Activated naive CD4-positive, alpha-beta T cell treated with anti-CD3 and anti-CD28 coated beads for 36 hours (primary cell): ENCODE results near the gene EFTUD2. TPM values are rescaled to one million over a fixed set of nuclear protein-coding genes. Genes with fewer than 3 reads are reported as not detected.

ENCODE experiments used
- CTCF ChIA-PET: fragments of 350-600 bp; sonication (Branson Sonifier 250); formaldehyde crosslinking; loops from one replicate; lab custom pipeline; 2021; ENCODE audit warnings: antibody characterized with exemption; lab: Charles Lee
- DNase-seq: peaks from one replicate; pipeline ENCODE4 v3.0.0-alpha.2; 2020
- H3K27ac Mint-ChIP-seq: one replicate; pipeline ENCODE4 v1.8.0; 2021; ENCODE audit warnings: mild to moderate bottlenecking, mixed read lengths
- H3K27me3 Mint-ChIP-seq: one replicate; pipeline ENCODE4 v1.8.0; 2021; ENCODE audit warnings: low read depth, mixed read lengths
- H3K36me3 Mint-ChIP-seq: one replicate; pipeline ENCODE4 v1.8.0; 2021; ENCODE audit warnings: low read depth, mixed read lengths
- H3K4me1 Mint-ChIP-seq: one replicate; pipeline ENCODE4 v1.8.0; 2021; ENCODE audit warnings: low read depth, mixed read lengths
- H3K4me3 Mint-ChIP-seq: one replicate; pipeline ENCODE4 v1.8.0; 2021; ENCODE audit warnings: mild to moderate bottlenecking, moderate library complexity, mixed read lengths
- H3K9me3 Mint-ChIP-seq: one replicate; pipeline ENCODE4 v1.8.0; 2021; ENCODE audit warnings: mixed read lengths
- intact Hi-C: fragments of 100-400 bp; cut with micrococcal nuclease; formaldehyde crosslinking; loops from one replicate; pipeline ENCODE4 v1.15.1; 2023
- total RNA-seq, 2 experiments: library from RNA; stranded (reverse); gene quantifications; one replicate each; pipeline ENCODE4 v1.2.3, GENCODE V29; 2021

The EFTUD2 gene
- total RNA-seq, 2 experiments from 2014 or later = 170 to 176 TPM

- no peak overlapping the region for H3K4me3 Mint-ChIP-seq
- no peaks in the 10 kb centered on the region for H3K4me1 Mint-ChIP-seq
- intact Hi-C loops = no loop called here
- no peaks in the 10 kb centered on the region for H3K9me3 Mint-ChIP-seq
- peaks cover 43% of the 10 kb centered on the region for H3K36me3 Mint-ChIP-seq
- H3K27me3 Mint-ChIP-seq = no peaks in the 10 kb centered on the region
- CTCF ChIA-PET = interaction anchor here (0.7 to 1.3 kb wide), 2 partner anchors 12 to 89 kb away, joined by 3 to 6 read pairs; no protein-coding TSS in a partner anchor
- DNase-seq = no peak
- H3K27ac Mint-ChIP-seq = no peak overlapping the region
These were observed 33.5 kb upstream of the EFTUD2 start for GRCh38 chr17:44932787-44933097.

- H3K4me1 Mint-ChIP-seq = no peaks in the 10 kb centered on the region
- H3K27ac Mint-ChIP-seq = no peak overlapping the region
- peaks cover 46% of the 10 kb centered on the region for H3K36me3 Mint-ChIP-seq
- intact Hi-C loops = no loop called here
- CTCF ChIA-PET = interaction anchor here (1.3 kb wide), 1 partner anchor 12 kb away, joined by 6 read pairs; no protein-coding TSS in a partner anchor
- H3K9me3 Mint-ChIP-seq = no peaks in the 10 kb centered on the region
- no peak overlapping the region for H3K4me3 Mint-ChIP-seq
- no peaks in the 10 kb centered on the region for H3K27me3 Mint-ChIP-seq
- DNase-seq = no peak
These were observed 33.0 kb upstream of the EFTUD2 start for GRCh38 chr17:44932096-44932786.

- Mint-ChIP-seq H3K27ac (no peak overlapping the region), H3K27me3 (no peaks in the 10 kb centered on the region), H3K4me1 (no peaks in the 10 kb centered on the region), H3K4me3 (no peak overlapping the region), H3K36me3 (peaks cover 47% of the 10 kb centered on the region), H3K9me3 (no peaks in the 10 kb centered on the region)
- CTCF ChIA-PET = interaction anchor here (1.1 to 1.3 kb wide), 2 partner anchors 9 to 11 kb away, joined by 3 to 6 read pairs; no protein-coding TSS in a partner anchor
- intact Hi-C loops = no loop called here
- no peak for DNase-seq
These were observed 32.1 kb upstream of the EFTUD2 start for GRCh38 chr17:44931376-44931775.

GRCh38 chr17:44930667-44931066 is 31.4 kb upstream of the EFTUD2 start:
- H3K36me3 Mint-ChIP-seq = peaks cover 49% of the 10 kb centered on the region
- no peak overlapping the region for H3K4me3 Mint-ChIP-seq
- CTCF ChIA-PET = interaction anchor here (0.9 to 1.1 kb wide), 2 partner anchors 8 to 90 kb away, joined by 3 read pairs; no protein-coding TSS in a partner anchor
- no peak overlapping the region for H3K27ac Mint-ChIP-seq
- no peaks in the 10 kb centered on the region for H3K9me3 Mint-ChIP-seq
- no peaks in the 10 kb centered on the region for H3K4me1 Mint-ChIP-seq
- H3K27me3 Mint-ChIP-seq = no peaks in the 10 kb centered on the region
- intact Hi-C loops = no loop called here
- DNase-seq = no peak

- intact Hi-C loops = no loop called here
- CTCF ChIA-PET = no interaction called here
- no peaks in the 10 kb centered on the region for H3K9me3 Mint-ChIP-seq
- DNase-seq = peak; percentile 2
- H3K4me1 Mint-ChIP-seq = no peaks in the 10 kb centered on the region
- no peak overlapping the region for H3K4me3 Mint-ChIP-seq
- H3K27ac Mint-ChIP-seq = no peak overlapping the region
- H3K36me3 Mint-ChIP-seq = peaks cover 45% of the 10 kb centered on the region
- H3K27me3 Mint-ChIP-seq = no peaks in the 10 kb centered on the region
These were observed 29.9 kb upstream of the EFTUD2 start for GRCh38 chr17:44928950-44929720.

GRCh38 chr17:44928136-44928535 is 28.9 kb upstream of the EFTUD2 start:
- H3K36me3 Mint-ChIP-seq = peaks cover 40% of the 10 kb centered on the region
- no peaks in the 10 kb centered on the region for H3K9me3 Mint-ChIP-seq
- no peaks in the 10 kb centered on the region for H3K4me1 Mint-ChIP-seq
- H3K4me3 Mint-ChIP-seq = no peak overlapping the region
- peak; percentile 2 for DNase-seq
- no peak overlapping the region for H3K27ac Mint-ChIP-seq
- intact Hi-C loops = no loop called here
- CTCF ChIA-PET = no interaction called here
- H3K27me3 Mint-ChIP-seq = peaks cover 4% of the 10 kb centered on the region

- Mint-ChIP-seq H3K27ac (no peak overlapping the region), H3K36me3 (peaks cover 40% of the 10 kb centered on the region), H3K27me3 (peaks cover 6% of the 10 kb centered on the region), H3K4me1 (no peaks in the 10 kb centered on the region), H3K4me3 (no peak overlapping the region), H3K9me3 (no peaks in the 10 kb centered on the region)
- CTCF ChIA-PET = no interaction called here
- peak; percentile 5 for DNase-seq
- intact Hi-C loops = no loop called here
These were observed 28.5 kb upstream of the EFTUD2 start for GRCh38 chr17:44927696-44928095.

- Mint-ChIP-seq H3K4me3 (no peak overlapping the region), H3K27me3 (peaks cover 6% of the 10 kb centered on the region), H3K36me3 (peaks cover 37% of the 10 kb centered on the region), H3K4me1 (no peaks in the 10 kb centered on the region), H3K9me3 (no peaks in the 10 kb centered on the region), H3K27ac (no peak overlapping the region)
- peak; percentile 3 for DNase-seq
- CTCF ChIA-PET = interaction anchor here (2.8 kb wide), 1 partner anchor 93 kb away, joined by 7 read pairs; no protein-coding TSS in a partner anchor
- intact Hi-C loops = no loop called here
These were observed 27.7 kb upstream of the EFTUD2 start for GRCh38 chr17:44926821-44927525.

DNA sequence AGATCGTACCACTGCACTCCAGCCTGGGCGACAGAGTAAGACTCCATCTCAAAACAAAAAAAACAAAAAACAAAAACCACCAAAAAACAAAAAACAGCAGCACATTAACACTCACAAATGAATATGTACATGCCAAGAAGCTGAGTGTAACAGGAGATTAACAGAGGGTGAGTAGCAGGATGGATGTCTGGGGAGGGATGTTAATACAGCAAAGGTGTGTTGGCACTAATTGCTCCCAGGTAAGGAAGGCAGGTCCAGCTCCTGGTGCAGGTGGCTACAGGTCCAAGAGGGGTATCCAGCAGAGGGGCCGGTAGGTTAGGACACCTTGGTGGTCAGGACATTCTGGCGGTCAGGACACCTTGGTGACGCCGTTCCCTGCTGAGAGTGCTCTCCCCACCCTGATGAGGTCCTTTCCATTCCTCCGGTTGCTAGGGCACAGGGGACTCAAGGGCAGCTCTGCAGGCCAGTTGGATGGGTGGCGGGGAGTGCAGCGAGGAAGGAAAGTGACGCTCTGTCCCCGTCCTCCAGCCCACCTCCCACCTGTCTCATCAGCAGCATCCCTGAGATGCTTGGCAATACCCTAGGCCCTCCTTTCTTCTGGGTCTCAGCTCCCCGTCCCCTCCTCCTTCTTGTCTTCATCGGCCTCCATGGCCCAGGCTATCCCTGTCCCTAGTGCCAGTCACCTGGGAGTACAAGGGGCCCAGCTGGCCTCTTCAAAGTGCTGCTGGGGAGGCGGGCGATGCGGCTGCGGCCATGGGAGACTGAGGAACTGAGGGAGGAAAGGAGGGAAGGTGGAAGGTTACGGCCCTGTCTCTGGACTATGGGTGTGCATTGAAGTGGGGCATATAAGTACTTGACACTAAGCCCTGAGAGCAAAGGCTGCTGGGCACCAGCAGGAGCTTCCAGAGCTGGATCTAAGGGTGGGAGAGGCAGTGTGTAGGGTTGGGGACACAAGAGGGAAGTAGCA is 26.8 kb upstream of the EFTUD2 start:
- intact Hi-C loops = no loop called here
- Mint-ChIP-seq H3K4me3 (no peak overlapping the region), H3K36me3 (peaks cover 30% of the 10 kb centered on the region), H3K27ac (no peak overlapping the region), H3K4me1 (no peaks in the 10 kb centered on the region), H3K27me3 (peaks cover 9% of the 10 kb centered on the region), H3K9me3 (no peaks in the 10 kb centered on the region)
- CTCF ChIA-PET = interaction anchor here (0.6 to 2.8 kb wide), 3 partner anchors 94 to 201 kb away, joined by 3 to 7 read pairs (median 3); no protein-coding TSS in a partner anchor
- peak; percentile 3 for DNase-seq

DNA sequence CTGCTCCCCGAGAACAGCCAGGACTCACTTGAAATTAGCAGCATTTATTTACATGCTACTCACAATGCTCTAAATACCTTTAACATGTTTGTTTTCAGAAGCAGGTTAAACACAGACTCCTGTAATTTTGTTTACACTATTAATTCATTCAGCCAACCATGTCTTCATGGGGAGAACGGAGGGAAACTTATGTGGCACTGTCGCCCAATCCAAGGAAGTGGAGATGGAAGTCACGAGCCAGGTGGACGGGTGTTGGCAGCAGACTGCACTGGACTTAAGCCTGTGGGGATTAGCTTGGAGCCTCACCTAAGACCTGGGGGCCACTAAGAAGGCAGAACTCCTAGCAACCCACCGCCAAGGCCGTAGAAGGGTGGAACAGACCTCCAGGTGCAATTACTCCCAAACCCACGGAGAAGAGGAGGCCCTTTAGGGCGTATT is 24.9 kb upstream of the EFTUD2 start:
- Mint-ChIP-seq H3K9me3 (no peaks in the 10 kb centered on the region), H3K36me3 (peaks cover 23% of the 10 kb centered on the region), H3K4me1 (no peaks in the 10 kb centered on the region), H3K27me3 (peaks cover 18% of the 10 kb centered on the region), H3K4me3 (no peak overlapping the region), H3K27ac (no peak overlapping the region)
- DNase-seq = no peak
- intact Hi-C loops = no loop called here
- CTCF ChIA-PET = interaction anchor here (2.8 kb wide), 1 partner anchor 95 kb away, joined by 7 read pairs; no protein-coding TSS in a partner anchor

DNA sequence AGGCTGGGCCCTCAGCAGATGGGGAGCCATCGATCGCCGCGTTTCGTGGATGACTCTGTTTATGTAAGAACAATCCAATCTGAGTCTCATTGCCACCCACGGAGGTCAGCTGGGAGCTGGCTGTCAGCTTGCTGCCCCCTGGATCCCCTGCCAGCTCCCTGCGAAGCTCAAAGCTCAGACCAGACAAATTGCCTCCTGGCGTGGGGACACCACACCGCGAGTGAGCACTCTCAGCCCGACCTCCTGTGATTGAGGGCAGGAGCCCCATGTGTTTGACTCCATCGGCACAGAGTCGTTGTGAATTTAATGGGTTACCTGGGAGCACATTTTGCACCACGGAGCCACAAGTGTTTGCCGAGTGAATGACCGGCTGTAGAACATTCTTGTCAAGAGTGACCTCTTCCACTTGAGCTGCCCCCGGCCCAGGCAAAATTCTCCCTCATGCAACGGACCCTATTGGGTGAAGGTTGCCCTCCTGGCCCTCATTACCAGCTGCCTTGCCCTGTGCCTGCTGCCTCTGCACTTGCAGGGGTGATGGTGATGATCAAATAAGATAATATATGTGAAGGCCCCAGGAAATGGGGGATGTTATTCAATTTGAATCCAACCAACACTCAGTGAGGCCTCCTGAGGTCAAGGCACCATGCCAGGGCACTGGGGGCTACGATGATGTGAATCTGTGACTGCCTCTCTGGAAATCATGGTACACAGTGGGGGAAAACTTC is 23.7 kb upstream of the EFTUD2 start:
- intact Hi-C loops = no loop called here
- CTCF ChIA-PET = interaction anchor here (1.4 to 5.3 kb wide), 2 partner anchors 8 to 98 kb away, joined by 3 to 60 read pairs; no protein-coding TSS in a partner anchor
- no peaks in the 10 kb centered on the region for H3K9me3 Mint-ChIP-seq
- peaks cover 18% of the 10 kb centered on the region for H3K27me3 Mint-ChIP-seq
- no peak for DNase-seq
- no peak overlapping the region for H3K4me3 Mint-ChIP-seq
- H3K4me1 Mint-ChIP-seq = no peaks in the 10 kb centered on the region
- peaks cover 14% of the 10 kb centered on the region for H3K36me3 Mint-ChIP-seq
- H3K27ac Mint-ChIP-seq = no peak overlapping the region
